Prostate gland (tissue), 2 donors: Measurements from ENCODE around the gene COL12A1.

Experiments
- POLR2A ChIP-seq: fragments of 450-650 bp; IDR thresholded peaks from one replicate; pipeline ENCODE4 v1.6.1; 2016; ENCODE audit warnings: antibody characterized with exemption, mild to moderate bottlenecking
- POLR2AphosphoS5 ChIP-seq: sonication (generic); formaldehyde crosslinking; IDR thresholded peaks from one replicate; pipeline ENCODE4 v1.6.1; 2017; ENCODE audit warnings: antibody characterized with exemption
- TF ChIP-seq, protein P1 (sequence below), 4 experiments: fragments of 200-600 bp in 2 of 4; fragments of 450-650 bp in 2 of 4; sonication (generic) in 2 of 4; IDR thresholded peaks; 1 replicate in 3 of 4; 2 replicates in 1 of 4; pipeline ENCODE4 v1.5.1; 2016 to 2019; ENCODE audit warnings: antibody characterized with exemption in 4 of 4, mild to moderate bottlenecking in 2 of 4, moderate library complexity in 2 of 4

DNA sequence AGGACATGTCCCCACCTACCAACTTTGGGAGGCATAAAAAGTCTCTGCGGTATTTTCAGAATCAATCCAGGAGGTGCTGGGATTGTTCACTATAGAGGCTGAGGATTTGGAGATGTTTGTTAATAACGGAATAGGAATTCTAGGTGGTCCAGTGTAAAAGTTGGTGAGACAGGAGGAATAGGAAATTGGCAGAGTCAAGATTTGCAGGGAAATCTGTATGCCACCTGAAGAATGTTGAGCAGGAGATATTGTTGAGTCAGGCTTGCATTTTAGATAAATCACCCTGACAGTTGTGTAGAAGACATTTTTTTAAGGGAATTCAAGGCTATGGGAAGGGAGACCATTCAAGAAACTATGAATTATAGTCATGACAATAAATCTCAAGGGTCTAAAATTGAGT lies 124.8 kb downstream of the COL12A1 start:
- TF ChIP-seq POLR2A (no peak), POLR2AphosphoS5 (no peak)
- TF ChIP-seq, protein P1, sequence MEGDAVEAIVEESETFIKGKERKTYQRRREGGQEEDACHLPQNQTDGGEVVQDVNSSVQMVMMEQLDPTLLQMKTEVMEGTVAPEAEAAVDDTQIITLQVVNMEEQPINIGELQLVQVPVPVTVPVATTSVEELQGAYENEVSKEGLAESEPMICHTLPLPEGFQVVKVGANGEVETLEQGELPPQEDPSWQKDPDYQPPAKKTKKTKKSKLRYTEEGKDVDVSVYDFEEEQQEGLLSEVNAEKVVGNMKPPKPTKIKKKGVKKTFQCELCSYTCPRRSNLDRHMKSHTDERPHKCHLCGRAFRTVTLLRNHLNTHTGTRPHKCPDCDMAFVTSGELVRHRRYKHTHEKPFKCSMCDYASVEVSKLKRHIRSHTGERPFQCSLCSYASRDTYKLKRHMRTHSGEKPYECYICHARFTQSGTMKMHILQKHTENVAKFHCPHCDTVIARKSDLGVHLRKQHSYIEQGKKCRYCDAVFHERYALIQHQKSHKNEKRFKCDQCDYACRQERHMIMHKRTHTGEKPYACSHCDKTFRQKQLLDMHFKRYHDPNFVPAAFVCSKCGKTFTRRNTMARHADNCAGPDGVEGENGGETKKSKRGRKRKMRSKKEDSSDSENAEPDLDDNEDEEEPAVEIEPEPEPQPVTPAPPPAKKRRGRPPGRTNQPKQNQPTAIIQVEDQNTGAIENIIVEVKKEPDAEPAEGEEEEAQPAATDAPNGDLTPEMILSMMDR (IDR thresholded peaks at IDR 0.05) = no peak
